ENCODE results near the gene PIK3R6. TPM values are rescaled to one million over a fixed set of nuclear protein-coding genes. Genes with fewer than 3 reads are reported as not detected.

Gene PIK3R6
- total RNA-seq, 6 experiments from 2014 or later, result 0.18 to 0.62 (median 0.25) TPM; not detected in 1

GRCh38 chr17:8913091-8913490, 45.6 kb upstream of the PIK3R6 start:
- DNase-seq (no peak), ATAC-seq (no peak)
- no peak overlapping the region for H3K4me3 ChIP-seq
- intact Hi-C loops (cut with DNase I), result no loop called here
- H3K27me3 ChIP-seq, result no peaks in the 10 kb centered on the region
- no peak overlapping the region for H3K27ac ChIP-seq
- H3K36me3 ChIP-seq, result no peaks in the 10 kb centered on the region
- H3K4me1 ChIP-seq, result no peaks in the 10 kb centered on the region
- peaks cover 0 to under 1% (median 0%) of the 10 kb centered on the region in 4 donors for H3K9me3 ChIP-seq
- 91% methylated on average over 4 of the region's 6 CpGs for WGBS (ENCODE audit: insufficient coverage, low coverage, low lambda C conversion rate, missing lambda C conversion rate)
- TF ChIP-seq CTCF (IDR thresholded peaks at IDR 0.05), result no peak
- TF ChIP-seq POLR2A (IDR thresholded peaks at IDR 0.05), result no peak

GRCh38 chr17:8912084-8912981, 44.9 kb upstream of the PIK3R6 start:
- intact Hi-C loops (cut with DNase I), result no loop called here
- WGBS (ENCODE audit: insufficient coverage, low coverage, low lambda C conversion rate, missing lambda C conversion rate), result 66% methylated on average over 9 of the region's 18 CpGs

GRCh38 chr17:8910969-8911604, 43.6 kb upstream of the PIK3R6 start:
- intact Hi-C loops (cut with DNase I), result no loop called here

More at GRCh38 chr17:8912084-8912981, 44.9 kb upstream of the PIK3R6 start:
- H3K27me3 ChIP-seq, result no peaks in the 10 kb centered on the region
- H3K9me3 ChIP-seq, result no peaks in the 10 kb centered on the region
- H3K27ac ChIP-seq, result no peak overlapping the region
- ATAC-seq (no peak), DNase-seq (no peak)
- no peak overlapping the region for H3K4me3 ChIP-seq
- H3K36me3 ChIP-seq, result no peaks in the 10 kb centered on the region
- H3K4me1 ChIP-seq, result no peaks in the 10 kb centered on the region
- TF ChIP-seq POLR2A (IDR thresholded peaks at IDR 0.05) (no peak), CTCF (IDR thresholded peaks at IDR 0.05) (no peak)

More at GRCh38 chr17:8910969-8911604, 43.6 kb upstream of the PIK3R6 start:
- Histone ChIP-seq H3K4me3 (no peak overlapping the region), H3K27me3 (no peaks in the 10 kb centered on the region), H3K4me1 (no peaks in the 10 kb centered on the region), H3K36me3 (no peaks in the 10 kb centered on the region), H3K27ac (no peak overlapping the region), H3K9me3 (no peaks in the 10 kb centered on the region)
- DNase-seq (no peak), ATAC-seq (no peak)
- WGBS (ENCODE audit: insufficient coverage, low coverage, low lambda C conversion rate, missing lambda C conversion rate), result 61% methylated on average over 5 of the region's 18 CpGs
- TF ChIP-seq CTCF (IDR thresholded peaks at IDR 0.05) (no peak), POLR2A (IDR thresholded peaks at IDR 0.05) (no peak)
